ENCODE data around the gene FXR1.
A peak's percentile ranks its signal among the peaks of the same experiment; 100 is the strongest.
"Not testable (repeated sequence)": the region's sequence is repeated elsewhere in the genome, so short reads cannot be mapped to it uniquely, and the experiment has no call there.

Gene FXR1

GRCh38 chr3:180934638-180935037, 22.2 kb downstream of the FXR1 start:
- DNase-seq (ENCODE audit: low read depth): no peak

- DNase-seq (ENCODE audit: low read depth): no peak
These were observed 28.4 kb downstream of the FXR1 start for GRCh38 chr3:180940826-180941225.

GRCh38 chr3:180947761-180948390, 35.4 kb downstream of the FXR1 start:
- no peak for DNase-seq (ENCODE audit: low read depth)

- no peak for DNase-seq (ENCODE audit: low read depth)
These were observed 47.2 kb downstream of the FXR1 start for GRCh38 chr3:180959691-180960090.

- no peak for DNase-seq (ENCODE audit: low read depth)
These were observed 48.6 kb downstream of the FXR1 start for GRCh38 chr3:180961087-180961486.

GRCh38 chr3:180961552-180961951, 49.1 kb downstream of the FXR1 start:
- DNase-seq (ENCODE audit: low read depth): no peak

GRCh38 chr3:180962530-180962929, 50.1 kb downstream of the FXR1 start:
- DNase-seq (ENCODE audit: low read depth): no peak

GRCh38 chr3:180970931-180971330, 58.5 kb downstream of the FXR1 start:
- DNase-seq (ENCODE audit: low read depth): no peak

GRCh38 chr3:180973543-180973942, 61.1 kb downstream of the FXR1 start:
- DNase-seq (ENCODE audit: low read depth): no peak

- DNase-seq (ENCODE audit: low read depth): no peak
These were observed 61.8 kb downstream of the FXR1 start for GRCh38 chr3:180974286-180974685.

- no peak for DNase-seq (ENCODE audit: low read depth)
These were observed 65.0 kb downstream of the FXR1 start for GRCh38 chr3:180977498-180977897.

GRCh38 chr3:180979961-180980360, 67.5 kb downstream of the FXR1 start:
- DNase-seq (ENCODE audit: low read depth): no peak

- DNase-seq (ENCODE audit: low read depth): no peak
These were observed 68.1 kb downstream of the FXR1 start for GRCh38 chr3:180980611-180981010.

GRCh38 chr3:180981912-180982311, 69.4 kb downstream of the FXR1 start:
- no peak for DNase-seq (ENCODE audit: low read depth)

GRCh38 chr3:180983136-180983535, 70.7 kb downstream of the FXR1 start:
- no peak for DNase-seq (ENCODE audit: low read depth)

- not testable (repeated sequence) for DNase-seq (ENCODE audit: low read depth)
These were observed 73.9 kb downstream of the FXR1 start for GRCh38 chr3:180986366-180986765.

- DNase-seq (ENCODE audit: low read depth): no peak
These were observed 74.9 kb downstream of the FXR1 start for GRCh38 chr3:180987344-180987743.

- DNase-seq (ENCODE audit: low read depth): peak; percentile 77
These were observed 77.1 kb downstream of the FXR1 start, which contains the start of gene DNAJC19 for GRCh38 chr3:180989291-180990163. DNAJC19 (minus strand) TSS chr3:180989736; CDS start chr3:180989602, 134 bp downstream.

- no peak for DNase-seq (ENCODE audit: low read depth)
These were observed 78.0 kb downstream of the FXR1 start for GRCh38 chr3:180990505-180990904.

GRCh38 chr3:180996415-180996932, 84.0 kb downstream of the FXR1 start:
- DNase-seq (ENCODE audit: low read depth): no peak

- DNase-seq (ENCODE audit: low read depth): not testable (repeated sequence)
These were observed 89.9 kb downstream of the FXR1 start for GRCh38 chr3:181002331-181002730.

GRCh38 chr3:181003469-181003868, 91.0 kb downstream of the FXR1 start:
- DNase-seq (ENCODE audit: low read depth): not testable (repeated sequence)

GRCh38 chr3:181006541-181006940, 94.1 kb downstream of the FXR1 start:
- no peak for DNase-seq (ENCODE audit: low read depth)
